Erythroblast (primary cell): ENCODE measurements around the gene TAOK3.

Source experiments
- GATA1 ChIP-seq: IDR thresholded peaks from 2 replicates; pipeline ENCODE4 v1.6.1; 2011; ENCODE audit warnings: low read depth, mild to moderate bottlenecking, control low read depth, low read length, moderate library complexity
- POLR2A ChIP-seq: IDR thresholded peaks from 2 replicates; pipeline ENCODE4 v1.6.1; 2011; ENCODE audit warnings: mild to moderate bottlenecking, low read length

DNA sequence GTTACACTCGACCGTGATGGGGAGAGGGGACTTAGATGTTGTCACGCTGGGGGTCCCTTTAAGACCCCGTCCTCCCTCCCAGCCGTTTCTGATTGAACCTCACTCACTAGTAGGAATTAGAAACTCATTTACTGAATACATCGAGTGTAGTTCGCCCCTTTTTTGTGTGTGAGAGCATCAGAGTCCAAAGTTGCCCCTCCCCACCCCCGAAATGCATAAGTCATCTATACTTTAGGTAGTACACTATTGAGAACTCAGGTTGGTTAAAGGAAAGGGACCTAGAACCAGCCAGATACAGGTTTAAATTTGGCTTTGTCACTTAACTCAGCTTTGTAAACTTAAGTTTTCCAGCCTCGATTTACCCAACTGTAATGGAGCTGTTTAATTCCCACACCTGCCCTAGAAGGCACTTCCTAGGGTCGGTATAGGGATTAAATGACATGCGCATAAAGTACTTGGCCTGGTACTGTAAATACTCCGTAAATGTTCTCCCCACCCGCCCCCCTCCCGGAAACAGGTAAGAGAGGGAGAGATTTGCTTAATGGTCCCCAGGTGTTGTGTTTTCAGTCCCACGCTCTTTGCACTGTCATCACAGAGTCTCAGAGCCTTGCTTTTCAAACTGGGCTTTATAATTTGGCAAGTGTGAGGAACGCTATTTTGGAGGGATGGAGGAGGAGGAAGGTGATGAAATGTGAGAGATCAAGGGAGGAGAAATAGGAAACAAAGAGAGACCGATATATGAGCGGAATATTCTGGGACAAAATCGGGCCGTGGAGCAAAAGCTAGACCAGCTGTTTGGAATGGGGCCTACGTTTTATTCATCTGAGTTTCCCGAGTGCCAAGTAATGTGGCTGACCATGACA, 4.5 kb upstream of the TAOK3 start:
- TF ChIP-seq POLR2A (no peak), GATA1 (no peak)
